ENCODE results near the gene YIF1A.

DNA sequence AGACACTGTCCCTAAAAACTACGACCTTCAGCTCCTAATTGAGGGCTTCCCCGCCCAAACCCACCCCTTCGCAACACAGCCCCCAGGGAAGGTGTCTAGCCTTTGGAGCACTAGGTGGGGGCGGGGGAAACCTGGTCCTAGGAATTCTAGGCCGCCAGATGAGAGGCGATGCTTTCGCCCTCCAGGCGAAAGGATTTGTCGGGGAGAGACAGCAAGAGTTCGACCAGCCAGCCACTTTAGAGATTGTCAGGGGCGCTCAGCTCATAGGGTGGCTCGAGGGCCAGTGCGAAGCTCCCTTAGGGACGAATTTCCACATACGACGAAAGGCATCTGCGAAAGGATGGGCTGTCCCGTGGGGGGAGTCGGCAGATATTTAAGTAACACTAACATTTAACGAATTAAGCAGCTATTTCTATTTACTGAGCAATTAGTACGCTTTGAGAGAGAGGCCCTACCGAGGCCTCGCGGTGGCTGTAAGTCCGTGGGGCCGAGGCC, 22.6 kb upstream of the YIF1A start:
- TF ChIP-seq, protein P1, sequence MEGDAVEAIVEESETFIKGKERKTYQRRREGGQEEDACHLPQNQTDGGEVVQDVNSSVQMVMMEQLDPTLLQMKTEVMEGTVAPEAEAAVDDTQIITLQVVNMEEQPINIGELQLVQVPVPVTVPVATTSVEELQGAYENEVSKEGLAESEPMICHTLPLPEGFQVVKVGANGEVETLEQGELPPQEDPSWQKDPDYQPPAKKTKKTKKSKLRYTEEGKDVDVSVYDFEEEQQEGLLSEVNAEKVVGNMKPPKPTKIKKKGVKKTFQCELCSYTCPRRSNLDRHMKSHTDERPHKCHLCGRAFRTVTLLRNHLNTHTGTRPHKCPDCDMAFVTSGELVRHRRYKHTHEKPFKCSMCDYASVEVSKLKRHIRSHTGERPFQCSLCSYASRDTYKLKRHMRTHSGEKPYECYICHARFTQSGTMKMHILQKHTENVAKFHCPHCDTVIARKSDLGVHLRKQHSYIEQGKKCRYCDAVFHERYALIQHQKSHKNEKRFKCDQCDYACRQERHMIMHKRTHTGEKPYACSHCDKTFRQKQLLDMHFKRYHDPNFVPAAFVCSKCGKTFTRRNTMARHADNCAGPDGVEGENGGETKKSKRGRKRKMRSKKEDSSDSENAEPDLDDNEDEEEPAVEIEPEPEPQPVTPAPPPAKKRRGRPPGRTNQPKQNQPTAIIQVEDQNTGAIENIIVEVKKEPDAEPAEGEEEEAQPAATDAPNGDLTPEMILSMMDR (tag by site-specific recombination; IDR thresholded peaks at IDR 0.05), result no peak
- TF ChIP-seq, protein P2, sequence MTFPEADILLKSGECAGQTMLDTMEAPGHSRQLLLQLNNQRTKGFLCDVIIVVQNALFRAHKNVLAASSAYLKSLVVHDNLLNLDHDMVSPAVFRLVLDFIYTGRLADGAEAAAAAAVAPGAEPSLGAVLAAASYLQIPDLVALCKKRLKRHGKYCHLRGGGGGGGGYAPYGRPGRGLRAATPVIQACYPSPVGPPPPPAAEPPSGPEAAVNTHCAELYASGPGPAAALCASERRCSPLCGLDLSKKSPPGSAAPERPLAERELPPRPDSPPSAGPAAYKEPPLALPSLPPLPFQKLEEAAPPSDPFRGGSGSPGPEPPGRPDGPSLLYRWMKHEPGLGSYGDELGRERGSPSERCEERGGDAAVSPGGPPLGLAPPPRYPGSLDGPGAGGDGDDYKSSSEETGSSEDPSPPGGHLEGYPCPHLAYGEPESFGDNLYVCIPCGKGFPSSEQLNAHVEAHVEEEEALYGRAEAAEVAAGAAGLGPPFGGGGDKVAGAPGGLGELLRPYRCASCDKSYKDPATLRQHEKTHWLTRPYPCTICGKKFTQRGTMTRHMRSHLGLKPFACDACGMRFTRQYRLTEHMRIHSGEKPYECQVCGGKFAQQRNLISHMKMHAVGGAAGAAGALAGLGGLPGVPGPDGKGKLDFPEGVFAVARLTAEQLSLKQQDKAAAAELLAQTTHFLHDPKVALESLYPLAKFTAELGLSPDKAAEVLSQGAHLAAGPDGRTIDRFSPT (tag by site-specific recombination; IDR thresholded peaks at IDR 0.05), result no peak
- no peak for TF ChIP-seq ZNF23 (tag by site-specific recombination; IDR thresholded peaks at IDR 0.05; ENCODE audit: borderline replicate concordance)
- no peak for TF ChIP-seq ZNF169 (tag by site-specific recombination; IDR thresholded peaks at IDR 0.05)
- TF ChIP-seq ZNF707 (tag by site-specific recombination; IDR thresholded peaks at IDR 0.05), result no peak
- TF ChIP-seq ZNF354C (tag by site-specific recombination; IDR thresholded peaks at IDR 0.05; ENCODE audit: borderline replicate concordance, low read depth), result no peak
- TF ChIP-seq, protein P3, sequence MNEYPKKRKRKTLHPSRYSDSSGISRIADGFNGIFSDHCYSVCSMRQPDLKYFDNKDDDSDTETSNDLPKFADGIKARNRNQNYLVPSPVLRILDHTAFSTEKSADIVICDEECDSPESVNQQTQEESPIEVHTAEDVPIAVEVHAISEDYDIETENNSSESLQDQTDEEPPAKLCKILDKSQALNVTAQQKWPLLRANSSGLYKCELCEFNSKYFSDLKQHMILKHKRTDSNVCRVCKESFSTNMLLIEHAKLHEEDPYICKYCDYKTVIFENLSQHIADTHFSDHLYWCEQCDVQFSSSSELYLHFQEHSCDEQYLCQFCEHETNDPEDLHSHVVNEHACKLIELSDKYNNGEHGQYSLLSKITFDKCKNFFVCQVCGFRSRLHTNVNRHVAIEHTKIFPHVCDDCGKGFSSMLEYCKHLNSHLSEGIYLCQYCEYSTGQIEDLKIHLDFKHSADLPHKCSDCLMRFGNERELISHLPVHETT (tag by site-specific recombination; IDR thresholded peaks at IDR 0.05), result no peak
- no peak for TF ChIP-seq ZNF549 (tag by site-specific recombination; IDR thresholded peaks at IDR 0.05)
- no peak for TF ChIP-seq ZNF561 (tag by site-specific recombination; IDR thresholded peaks at IDR 0.05; ENCODE audit: borderline replicate concordance)
- TF ChIP-seq ZNF777 (tag by site-specific recombination; IDR thresholded peaks at IDR 0.05; ENCODE audit: borderline replicate concordance), result no peak
- TF ChIP-seq SALL2 (tag by site-specific recombination; IDR thresholded peaks at IDR 0.05; ENCODE audit: borderline replicate concordance), result no peak
- TF ChIP-seq GLI2 (tag by site-specific recombination; IDR thresholded peaks at IDR 0.05; ENCODE audit: borderline replicate concordance, low read depth), result no peak
- TF ChIP-seq, protein P4, sequence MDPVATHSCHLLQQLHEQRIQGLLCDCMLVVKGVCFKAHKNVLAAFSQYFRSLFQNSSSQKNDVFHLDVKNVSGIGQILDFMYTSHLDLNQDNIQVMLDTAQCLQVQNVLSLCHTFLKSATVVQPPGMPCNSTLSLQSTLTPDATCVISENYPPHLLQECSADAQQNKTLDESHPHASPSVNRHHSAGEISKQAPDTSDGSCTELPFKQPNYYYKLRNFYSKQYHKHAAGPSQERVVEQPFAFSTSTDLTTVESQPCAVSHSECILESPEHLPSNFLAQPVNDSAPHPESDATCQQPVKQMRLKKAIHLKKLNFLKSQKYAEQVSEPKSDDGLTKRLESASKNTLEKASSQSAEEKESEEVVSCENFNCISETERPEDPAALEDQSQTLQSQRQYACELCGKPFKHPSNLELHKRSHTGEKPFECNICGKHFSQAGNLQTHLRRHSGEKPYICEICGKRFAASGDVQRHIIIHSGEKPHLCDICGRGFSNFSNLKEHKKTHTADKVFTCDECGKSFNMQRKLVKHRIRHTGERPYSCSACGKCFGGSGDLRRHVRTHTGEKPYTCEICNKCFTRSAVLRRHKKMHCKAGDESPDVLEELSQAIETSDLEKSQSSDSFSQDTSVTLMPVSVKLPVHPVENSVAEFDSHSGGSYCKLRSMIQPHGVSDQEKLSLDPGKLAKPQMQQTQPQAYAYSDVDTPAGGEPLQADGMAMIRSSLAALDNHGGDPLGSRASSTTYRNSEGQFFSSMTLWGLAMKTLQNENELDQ (tag by site-specific recombination; IDR thresholded peaks at IDR 0.05; ENCODE audit: low read depth), result no peak
- TF ChIP-seq ZNF114 (tag by site-specific recombination; IDR thresholded peaks at IDR 0.05), result no peak

Measured in HEK293 (cell line).